HepG2 (cell line): ENCODE data around the gene GNG12. TPM values are rescaled to one million over a fixed set of nuclear protein-coding genes. Genes with fewer than 3 reads are reported as not detected.

Source experiments
- ATAC-seq: fragments of 200-7000 bp; cut with Tn5 transposase; 3 replicates; pipeline ENCODE4 v1.9.1; 2020; ENCODE audit warnings: mild to moderate bottlenecking, moderate library complexity
- BruUV-seq: library from RNA; stranded (reverse); fragments of 400-500 nt; replicated peaks from 2 replicates; lab custom pipeline; 2021; lab: Mats Ljungman, UMichigan
- CTCF ChIA-PET: fragments of 300-600 bp; formaldehyde crosslinking; extraction: SDS; loops from one replicate; lab custom pipeline; 2021; ENCODE audit warnings: low total read pairs, inconsistent platforms, low intra/inter-chr PET ratio; lab: Yijun Ruan, JAX
- POLR2A ChIA-PET: fragments of 350-600 bp; sonication (Branson Sonifier 250); formaldehyde crosslinking; loops from one replicate; lab custom pipeline; 2020; ENCODE audit warnings: antibody characterized with exemption, inconsistent platforms; lab: Yijun Ruan, JAX
- DNase-seq: peaks from one replicate; pipeline ENCODE4 v3.0.0-alpha.2; 2015; ENCODE audit warnings: low spot score
- FAIRE-seq: peaks from 3 replicates; lab custom pipeline; 2011; peaks lifted over from hg19 to GRCh38; lab: Jason Lieb, UNC
- H2AFZ ChIP-seq: one replicate; pipeline ENCODE4 v1.6.1; 2011; ENCODE audit warnings: low read length, inconsistent platforms
- H3K27ac ChIP-seq: fragments of 300-600 bp; 3 replicates; pipeline ENCODE4 v1.8.0; 2011; ENCODE audit warnings: mixed run types, mild to moderate bottlenecking, mixed read lengths, low read length, inconsistent platforms; ENCODE audit not compliant: insufficient read depth; ENCODE audit errors: extremely low read length
- H3K27me3 ChIP-seq, 2 experiments: fragments of 200-600 bp in 1 of 2; 2 replicates in 1 of 2; 3 replicates in 1 of 2; pipeline versions ENCODE4 v1.6.0 to v1.8.0; 2011; ENCODE audit warnings: low read length in 2 of 2, mild to moderate bottlenecking in 2 of 2, moderate library complexity in 2 of 2, inconsistent platforms in 1 of 2; ENCODE audit not compliant: insufficient read depth in 2 of 2, control insufficient read depth in 1 of 2
- H3K36me3 ChIP-seq, 2 experiments: fragments of 200-600 bp in 1 of 2; replicated peaks in 1 of 2; 2 replicates in 1 of 2; 3 replicates in 1 of 2; pipeline versions ENCODE4 v1.5.1 to v1.8.0; 2011; ENCODE audit warnings: low read length in 2 of 2, inconsistent platforms in 1 of 2; ENCODE audit not compliant: insufficient read depth in 2 of 2, control insufficient read depth in 1 of 2
- H3K4me1 ChIP-seq: 2 replicates; pipeline ENCODE4 v1.5.1; 2012; ENCODE audit warnings: low read length, inconsistent platforms; ENCODE audit not compliant: insufficient read depth
- H3K4me2 ChIP-seq: 2 replicates; pipeline ENCODE4 v1.6.0; 2011; ENCODE audit warnings: low read depth, low read length, inconsistent platforms
- H3K4me3 ChIP-seq, 3 experiments: fragments of 200-600 bp in 1 of 3; sonication (generic), shearing (Covaris generic) in 1 of 3; replicated peaks in 1 of 3; 2 replicates each; pipeline ENCODE4 v1.5.1; 2011 to 2016; ENCODE audit warnings: low read length in 3 of 3, inconsistent platforms in 2 of 3, low read depth in 2 of 3, mild to moderate bottlenecking in 2 of 3, control low read depth in 1 of 3, mixed read lengths in 1 of 3; ENCODE audit not compliant: insufficient read depth in 1 of 3
- H3K79me2 ChIP-seq: one replicate; pipeline ENCODE4 v1.6.1; 2011; ENCODE audit warnings: low read length, inconsistent platforms; ENCODE audit not compliant: insufficient read depth
- H3K9ac ChIP-seq: 2 replicates; pipeline ENCODE4 v1.6.0; 2011; ENCODE audit warnings: mild to moderate bottlenecking, low read depth, low read length, inconsistent platforms; ENCODE audit not compliant: insufficient read depth
- H3K9me3 ChIP-seq: 2 replicates; pipeline ENCODE4 v1.5.1; 2012; ENCODE audit warnings: mild to moderate bottlenecking, low read length
- H4K20me1 ChIP-seq: 2 replicates; pipeline ENCODE4 v1.6.0; 2011; ENCODE audit warnings: inconsistent platforms, mild to moderate bottlenecking, low read length, moderate library complexity; ENCODE audit not compliant: insufficient read depth
- ARID5B ChIP-seq: IDR thresholded peaks from 2 replicates; pipeline ENCODE4 v1.4.0; 2020; ENCODE audit warnings: mild to moderate bottlenecking, missing genetic modification reagents
- ARNTL ChIP-seq: sonication (generic); formaldehyde crosslinking; IDR thresholded peaks from 2 replicates; pipeline ENCODE4 v1.4.0; 2020; ENCODE audit warnings: mild to moderate bottlenecking, missing genetic modification reagents
- BRCA1 ChIP-seq: sonication (generic); formaldehyde crosslinking; IDR thresholded peaks from 2 replicates; pipeline ENCODE4 v1.4.0; 2020; ENCODE audit warnings: missing genetic modification reagents
- CENPT ChIP-seq: sonication (generic); formaldehyde crosslinking; IDR thresholded peaks from 2 replicates; pipeline ENCODE4 v1.8.0; 2022; ENCODE audit warnings: low read depth, mild to moderate bottlenecking, moderate library complexity, missing genetic modification reagents
- CERS6 ChIP-seq: sonication (generic); formaldehyde crosslinking; IDR thresholded peaks from 2 replicates; pipeline ENCODE4 v1.5.0; 2020; ENCODE audit warnings: missing genetic modification reagents
- DR1 ChIP-seq: sonication (generic); formaldehyde crosslinking; IDR thresholded peaks from 2 replicates; pipeline ENCODE4 v1.8.0; 2021; ENCODE audit warnings: mild to moderate bottlenecking, missing genetic modification reagents, inconsistent platforms
- EEA1 ChIP-seq: sonication (generic); formaldehyde crosslinking; IDR thresholded peaks from 2 replicates; pipeline ENCODE4 v1.5.1; 2020; ENCODE audit warnings: mild to moderate bottlenecking, missing genetic modification reagents, borderline replicate concordance
- ELF1 ChIP-seq: sonication (generic); formaldehyde crosslinking; IDR thresholded peaks from 2 replicates; pipeline ENCODE4 v1.4.0; 2020; ENCODE audit warnings: missing genetic modification reagents
- ETV6 ChIP-seq: sonication (generic); formaldehyde crosslinking; conservative IDR thresholded peaks from 2 replicates; pipeline ENCODE4 v1.4.0; 2020; ENCODE audit warnings: missing genetic modification reagents
- GABPB1 ChIP-seq: IDR thresholded peaks from 2 replicates; pipeline ENCODE4 v1.6.1; 2016; ENCODE audit warnings: mild to moderate bottlenecking, missing genetic modification reagents, moderate library complexity, missing compliant biosample characterization
- HMG20A ChIP-seq: IDR thresholded peaks from 2 replicates; pipeline ENCODE4 v1.6.1; 2016; ENCODE audit warnings: borderline replicate concordance
- KDM6A ChIP-seq: IDR thresholded peaks from 2 replicates; pipeline ENCODE4 v1.6.1; 2016; ENCODE audit warnings: low read depth
- MXD3 ChIP-seq: IDR thresholded peaks from 2 replicates; pipeline ENCODE4 v1.6.1; 2016; ENCODE audit warnings: mild to moderate bottlenecking, missing biosample characterization, missing genetic modification reagents
- ONECUT2 ChIP-seq: sonication (generic); formaldehyde crosslinking; IDR thresholded peaks from 2 replicates; pipeline ENCODE4 v1.4.0; 2020; ENCODE audit warnings: missing genetic modification reagents
- SALL1 ChIP-seq: sonication (generic); formaldehyde crosslinking; IDR thresholded peaks from 2 replicates; pipeline ENCODE4 v1.8.0; 2022; ENCODE audit warnings: mild to moderate bottlenecking, missing genetic modification reagents
- STAT5B ChIP-seq: sonication (generic); formaldehyde crosslinking; IDR thresholded peaks from 2 replicates; pipeline ENCODE4 v1.4.0; 2020; ENCODE audit warnings: missing genetic modification reagents
- TBX3 ChIP-seq: fragments of 450-650 bp; IDR thresholded peaks from 2 replicates; pipeline ENCODE4 v1.6.1; 2017; ENCODE audit warnings: antibody characterized with exemption, mild to moderate bottlenecking, inconsistent platforms, borderline replicate concordance
- TCF7L2 ChIP-seq: IDR thresholded peaks from 2 replicates; pipeline ENCODE4 v1.6.1; 2011; ENCODE audit warnings: mild to moderate bottlenecking, low read depth, low read length, moderate library complexity
- TOPORS ChIP-seq: sonication (generic); formaldehyde crosslinking; IDR thresholded peaks from 2 replicates; pipeline ENCODE4 v1.8.0; 2023; ENCODE audit warnings: mild to moderate bottlenecking, missing genetic modification reagents
- ZNF101 ChIP-seq: sonication (generic); formaldehyde crosslinking; IDR thresholded peaks from 2 replicates; pipeline ENCODE4 v1.4.0; 2020; ENCODE audit warnings: mild to moderate bottlenecking, low read depth, missing genetic modification reagents, borderline replicate concordance
- ZNF234 ChIP-seq: sonication (generic); formaldehyde crosslinking; conservative IDR thresholded peaks from 2 replicates; pipeline ENCODE4 v1.5.1; 2020; ENCODE audit warnings: mild to moderate bottlenecking, missing genetic modification reagents
- ZNF326 ChIP-seq: sonication (generic); formaldehyde crosslinking; IDR thresholded peaks from 2 replicates; pipeline ENCODE4 v1.4.0; 2020; ENCODE audit warnings: missing genetic modification reagents, borderline replicate concordance
- WGBS: methylation state at CpG from one replicate; pipeline ENCODE4 v1.1.6; 2017; ENCODE audit warnings: low lambda C conversion rate; 5-methylcytosine and 5-hydroxymethylcytosine counted together
- in situ Hi-C: cut with HindIII; loops from 2 replicates; pipeline ENCODE4 v1.10.0; 2017; ENCODE audit warnings: low pct_unique_long_range_greater_than_20kb; ENCODE audit not compliant: extremely low pct_ligation_motif_present
- intact Hi-C: fragments of 100-400 bp; cut with micrococcal nuclease; formaldehyde crosslinking; loops from one replicate; pipeline ENCODE4 v1.10.0; 2022; ENCODE audit not compliant: unreplicated experiment
- polyA plus RNA-seq, 8 experiments: library from polyadenylated mRNA; depleted of rRNA in 3 of 8; stranded (reverse) in 7 of 8; unstranded in 1 of 8; fragments of >200 nt; fragmentation: Illumina TruSeq in 4 of 8; extraction: Trizol in 4 of 8; gene quantifications; 2 replicates each; pipeline versions ENCODE4 v1.2.1 to v1.2.3, GENCODE V29; 2011 to 2016; ENCODE audit warnings: low read depth in 4 of 8, missing spikeins in 1 of 8, mixed read lengths in 1 of 8; ENCODE audit not compliant: insufficient read depth in 1 of 8
- total RNA-seq, 5 experiments: library from RNA; depleted of rRNA; stranded (reverse); fragments of >200 nt; fragmentation: Illumina TruSeq; extraction: Trizol; gene quantifications; 2 replicates each; pipeline ENCODE4 v1.2.3, GENCODE V29; 2016; ENCODE audit warnings: low read depth in 1 of 5

GNG12 gene
- total and polyA plus RNA-seq, 2 of the 13 experiments (the other 11 are each of a cell fraction or from before 2014, with no cell fraction given) = 0.11 TPM

- TF ChIP-seq ZNF326 (CRISPR knock-in tag) (no peak), ARID5B (CRISPR knock-in tag) (peak; percentile 36; the same call in 1 of the 2 replicates), SALL1 (CRISPR knock-in tag) (peak; percentile 27; the same call in 1 of the 2 replicates), BRCA1 (CRISPR knock-in tag) (no peak)
Observed at GRCh38 chr1:67717876-67718275, 115.4 kb downstream of the GNG12 start (continued).

- no peak overlapping the region for H3K4me2 ChIP-seq
- intact Hi-C loops = no loop called here
- no peak overlapping the region for H2AFZ ChIP-seq
- POLR2A ChIA-PET = no interaction called here
- H3K27ac ChIP-seq = no peak overlapping the region
- FAIRE-seq (no peak), DNase-seq (no peak), ATAC-seq (no peak)
- H3K4me3 ChIP-seq = no peak overlapping the region
- no peaks in the 10 kb centered on the region for H3K9me3 ChIP-seq
- H3K79me2 ChIP-seq = no peaks in the 10 kb centered on the region
- CTCF ChIA-PET = no interaction called here
- in situ Hi-C loops = no loop called here
- H4K20me1 ChIP-seq = no peaks in the 10 kb centered on the region
- no peak overlapping the region for H3K9ac ChIP-seq
- BruUV-seq = no TSS peak
- H3K36me3 ChIP-seq = no peaks in the 10 kb centered on the region
- peaks cover 57% of the 10 kb centered on the region for H3K4me1 ChIP-seq
- no peaks in the 10 kb centered on the region; a peak in 1 of 5 replicates for H3K27me3 ChIP-seq
- 58% methylated on average over 4 of the region's 4 CpGs for WGBS
- TF ChIP-seq TOPORS (CRISPR knock-in tag) = no peak
- no peak for TF ChIP-seq DR1 (CRISPR knock-in tag)
- TF ChIP-seq KDM6A = no peak
- TF ChIP-seq ONECUT2 (CRISPR knock-in tag) = no peak
- no peak for TF ChIP-seq CERS6 (CRISPR knock-in tag)
- no peak for TF ChIP-seq GABPB1 (CRISPR knock-in tag)
- no peak for TF ChIP-seq TCF7L2
- no peak for TF ChIP-seq ELF1
- TF ChIP-seq CENPT (CRISPR knock-in tag) = no peak
- no peak for TF ChIP-seq ARNTL (CRISPR knock-in tag)
- no peak for TF ChIP-seq ZNF101 (CRISPR knock-in tag)
- TF ChIP-seq EEA1 (CRISPR knock-in tag) = no peak
- TF ChIP-seq STAT5B (CRISPR knock-in tag) = no peak
- TF ChIP-seq ETV6 (CRISPR knock-in tag) = no peak
- no peak for TF ChIP-seq HMG20A
- TF ChIP-seq ZNF234 (CRISPR knock-in tag) = no peak
- TF ChIP-seq MXD3 (CRISPR knock-in tag) = no peak
- no peak for TF ChIP-seq TBX3
Observed at GRCh38 chr1:67716800-67717199, 116.5 kb downstream of the GNG12 start.
